Measurements from ENCODE around the gene SLC25A2. TPM values are rescaled to one million over a fixed set of nuclear protein-coding genes. Genes with fewer than 3 reads are reported as not detected.
"Not testable (repeated sequence)": the region's sequence is repeated elsewhere in the genome, so short reads cannot be mapped to it uniquely, and the experiment has no call there.

SLC25A2 gene
- total and polyA plus RNA-seq, 8 donors = 0.43 to 4.8 TPM; not detected in 6

GRCh38 chr5:141345327-141345726 is 41.5 kb upstream of the SLC25A2 start:
- peaks cover 29 to 98% (median 94%) of the 10 kb centered on the region in 4 donors for H3K9me3 ChIP-seq
- no peak overlapping the region for H3K4me3 ChIP-seq
- H3K27me3 ChIP-seq = peaks cover 0 to 63% (median 12%) of the 10 kb centered on the region in 3 donors
- no peak overlapping the region for H3K27ac ChIP-seq
- intact Hi-C loops (cut with DNase I; ENCODE audit: low total_unique reads) = no loop called here
- TF ChIP-seq EP300 (IDR thresholded peaks at IDR 0.05) = no peak
- TF ChIP-seq POLR2AphosphoS5 (IDR thresholded peaks at IDR 0.05) = no peak
- TF ChIP-seq CTCF (IDR thresholded peaks at IDR 0.05) = no peak
- no peak for TF ChIP-seq POLR2A (IDR thresholded peaks at IDR 0.05)
- peaks cover 0 to 8% (median 0%) of the 10 kb centered on the region in 4 donors for H3K36me3 ChIP-seq
- 37 to 62% (median 39%) methylated on average over 11 to 20 of the region's 20 CpGs for WGBS, 5 donors
- no peak for DNase-seq
- no peaks in the 10 kb centered on the region for H3K4me1 ChIP-seq

- DNase-seq = no peak
- 24 to 32% (median 27%) methylated on average over 31 of the region's 31 CpGs for WGBS, 5 donors
- H3K27me3 ChIP-seq = peaks cover 0 to 66% (median 15%) of the 10 kb centered on the region in 3 donors
- peak overlapping the region in 2 of 4 donors; percentile 4 to 17 for H3K4me3 ChIP-seq
- H3K9me3 ChIP-seq = peaks cover 36 to 99% (median 96%) of the 10 kb centered on the region in 4 donors
- H3K36me3 ChIP-seq = peaks cover 0 to 8% (median 0%) of the 10 kb centered on the region in 4 donors
- intact Hi-C loops (cut with DNase I; ENCODE audit: low total_unique reads) = no loop called here
- H3K27ac ChIP-seq = no peak overlapping the region
- TF ChIP-seq POLR2A (IDR thresholded peaks at IDR 0.05) = no peak
- no peak for TF ChIP-seq CTCF (IDR thresholded peaks at IDR 0.05)
- TF ChIP-seq EP300 (IDR thresholded peaks at IDR 0.05) = no peak
- TF ChIP-seq POLR2AphosphoS5 (IDR thresholded peaks at IDR 0.05) = no peak
- no peaks in the 10 kb centered on the region for H3K4me1 ChIP-seq
Observed at GRCh38 chr5:141343953-141344463, 40.2 kb upstream of the SLC25A2 start.

GRCh38 chr5:141343242-141343952 is 39.5 kb upstream of the SLC25A2 start, which contains the start of gene PCDHGA3:
Gene PCDHGA3 (plus strand): TSS chr5:141343829. CDS start chr5:141344034, 205 bp downstream.
- WGBS, 5 donors = 17 to 25% (median 24%) methylated on average over 9 of the region's 9 CpGs
- no peak for TF ChIP-seq CTCF (IDR thresholded peaks at IDR 0.05)
- no peak for TF ChIP-seq POLR2A (IDR thresholded peaks at IDR 0.05)
- TF ChIP-seq POLR2AphosphoS5 (IDR thresholded peaks at IDR 0.05) = no peak
- H3K36me3 ChIP-seq = peaks cover 0 to 8% (median 0%) of the 10 kb centered on the region in 4 donors
- H3K27me3 ChIP-seq = peaks cover 0 to 66% (median 18%) of the 10 kb centered on the region in 3 donors
- intact Hi-C loops (cut with DNase I; ENCODE audit: low total_unique reads) = no loop called here
- H3K4me1 ChIP-seq = no peaks in the 10 kb centered on the region
- H3K9me3 ChIP-seq = peaks cover 42 to 99% (median 96%) of the 10 kb centered on the region in 4 donors
- DNase-seq = peak in 1 of 2 donors; percentile 42
- H3K27ac ChIP-seq = no peak within 1 kb of the TSS
- peak within 1 kb of the TSS in 2 of 4 donors; percentile 4 to 17 for H3K4me3 ChIP-seq

GRCh38 chr5:141342773-141343172 is 38.9 kb upstream of the SLC25A2 start:
- intact Hi-C loops (cut with DNase I; ENCODE audit: low total_unique reads) = no loop called here
- Histone ChIP-seq H3K36me3 (peaks cover 0 to 8% (median 0%) of the 10 kb centered on the region in 4 donors), H3K4me1 (no peaks in the 10 kb centered on the region), H3K9me3 (peaks cover 46 to 100% (median 98%) of the 10 kb centered on the region in 4 donors), H3K27me3 (peaks cover 0 to 65% (median 18%) of the 10 kb centered on the region in 3 donors), H3K4me3 (no peak overlapping the region), H3K27ac (no peak overlapping the region)
- DNase-seq = no peak
- 5 to 26% (median 17%) methylated on average over 1 of the region's 1 CpG for WGBS, 5 donors
- TF ChIP-seq CTCF (IDR thresholded peaks at IDR 0.05) (no peak), EP300 (IDR thresholded peaks at IDR 0.05) (no peak), POLR2AphosphoS5 (IDR thresholded peaks at IDR 0.05) (no peak), POLR2A (IDR thresholded peaks at IDR 0.05) (no peak)

GRCh38 chr5:141340781-141341354 is 37.0 kb upstream of the SLC25A2 start:
- H3K4me3 ChIP-seq; DNase-seq; H3K27ac ChIP-seq; H3K4me1 ChIP-seq; intact Hi-C loops (cut with DNase I; ENCODE audit: low total_unique reads); H3K36me3 ChIP-seq: not testable (repeated sequence)
- 42 to 70% (median 62%) methylated on average over 19 to 44 of the region's 45 CpGs for WGBS, 5 donors
- Histone ChIP-seq H3K27me3 (peaks cover 0 to 66% (median 14%) of the 10 kb centered on the region in 3 donors), H3K9me3 (peaks cover 40 to 100% (median 95%) of the 10 kb centered on the region in 4 donors)

Data from stomach (tissue), 9 donors.